Erythroblast (primary cell): ENCODE results near the gene TSPAN3.

Source experiments
- DNase-seq, 2 experiments: peaks; one replicate each; lab custom pipeline; 2025; lab: John Stamatoyannopoulos, UW
- GATA1 ChIP-seq: IDR thresholded peaks from 2 replicates; pipeline ENCODE4 v1.6.1; 2011; ENCODE audit warnings: low read depth, mild to moderate bottlenecking, control low read depth, low read length, moderate library complexity
- POLR2A ChIP-seq: IDR thresholded peaks from 2 replicates; pipeline ENCODE4 v1.6.1; 2011; ENCODE audit warnings: mild to moderate bottlenecking, low read length

The TSPAN3 gene

DNA sequence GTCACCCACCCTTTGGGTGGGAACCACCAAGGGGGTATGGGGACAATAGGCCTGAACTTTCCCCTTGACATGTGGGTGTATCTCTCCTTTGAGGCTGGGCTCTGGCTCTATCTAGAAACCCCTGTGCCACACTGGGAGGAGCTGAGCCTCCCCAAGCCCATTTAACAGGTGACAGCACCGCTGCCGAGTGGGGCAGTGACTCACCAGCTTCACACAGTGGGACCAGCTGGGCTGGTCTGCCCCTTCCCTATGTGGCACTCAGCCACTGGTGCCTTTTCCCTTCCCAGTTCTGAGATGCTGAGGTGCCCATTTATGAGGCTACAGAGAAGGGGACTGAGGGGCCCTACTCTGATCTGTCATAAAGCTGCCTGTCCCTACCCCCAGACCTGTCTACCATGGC lies 70.9 kb downstream of the TSPAN3 start:
- TF ChIP-seq POLR2A: no peak
- TF ChIP-seq GATA1: no peak
- no peak for DNase-seq

DNA sequence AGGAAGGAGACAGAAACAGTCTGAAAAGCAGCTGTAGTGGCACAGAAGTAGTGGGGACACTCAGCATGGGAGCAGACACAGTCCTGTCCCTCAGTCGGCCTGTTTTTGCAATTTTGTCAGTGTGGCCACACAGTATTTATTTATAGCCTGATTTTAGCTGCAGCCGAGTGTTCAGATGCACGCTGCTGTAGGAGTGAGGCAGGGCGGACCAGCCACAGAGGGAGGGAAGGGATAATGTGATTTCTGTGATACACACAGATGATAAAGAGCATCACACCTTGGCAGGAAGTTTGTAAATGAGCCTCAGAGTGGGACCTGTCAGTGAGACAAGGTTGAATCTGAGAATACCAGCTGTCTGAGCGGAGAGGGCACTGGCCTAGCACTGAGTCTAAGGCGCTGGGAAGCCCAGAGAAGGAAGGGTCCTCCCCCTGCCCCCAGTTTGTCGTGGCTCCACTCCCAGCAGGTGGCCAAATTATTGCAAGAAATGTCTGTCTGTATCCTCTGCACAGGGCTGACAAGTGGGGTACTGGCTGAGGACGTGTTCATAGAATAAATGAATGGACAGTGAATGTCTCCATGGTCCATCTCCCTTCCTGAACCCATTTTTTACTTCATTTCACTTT lies 72.1 kb downstream of the TSPAN3 start:
- DNase-seq: no peak
- TF ChIP-seq GATA1 (no peak), POLR2A (no peak)

DNA sequence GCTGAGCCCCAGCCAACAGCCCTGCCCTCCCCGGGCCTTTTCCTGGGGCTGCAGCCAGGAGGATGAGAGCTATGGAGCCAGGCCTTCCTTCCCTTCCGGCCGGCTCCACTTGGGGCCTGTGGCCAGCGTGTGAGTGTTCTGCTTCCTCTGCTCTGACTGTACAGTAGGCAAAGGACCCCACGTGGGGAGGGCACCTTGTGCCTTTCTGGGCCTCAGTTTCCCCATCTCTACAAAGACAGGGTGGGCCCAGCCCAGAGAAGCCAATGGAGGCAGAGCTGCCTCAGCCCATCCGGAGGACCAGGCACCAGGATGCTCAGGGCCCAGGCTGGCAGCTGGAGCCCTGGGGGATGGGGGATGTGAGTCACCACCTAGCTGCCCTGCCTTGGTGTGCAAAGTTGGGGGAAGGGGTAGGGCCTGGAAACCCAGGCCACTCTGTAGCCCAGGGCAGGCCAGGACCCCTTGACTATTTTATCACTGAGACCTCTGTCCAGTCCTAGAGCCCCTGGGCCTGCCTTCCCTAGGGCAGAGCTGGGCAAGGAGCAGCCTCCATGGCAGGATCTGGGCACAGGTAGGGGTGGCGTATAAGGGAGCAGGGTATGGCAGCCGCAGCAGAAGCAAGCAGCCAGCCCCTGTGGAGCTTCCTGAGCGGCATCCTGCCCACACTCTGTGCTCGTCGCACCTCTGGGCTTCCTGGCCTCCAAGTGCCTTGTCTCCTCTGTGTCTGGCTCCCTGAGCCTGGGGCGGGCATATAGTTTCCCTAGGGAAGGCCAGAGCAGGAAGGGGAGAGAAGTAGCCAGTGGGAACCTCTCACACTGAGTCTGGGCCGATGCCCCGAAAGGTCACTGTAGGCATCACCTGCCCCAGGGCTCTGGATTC lies 74.1 kb downstream of the TSPAN3 start:
- TF ChIP-seq POLR2A: no peak
- no peak for TF ChIP-seq GATA1

DNA sequence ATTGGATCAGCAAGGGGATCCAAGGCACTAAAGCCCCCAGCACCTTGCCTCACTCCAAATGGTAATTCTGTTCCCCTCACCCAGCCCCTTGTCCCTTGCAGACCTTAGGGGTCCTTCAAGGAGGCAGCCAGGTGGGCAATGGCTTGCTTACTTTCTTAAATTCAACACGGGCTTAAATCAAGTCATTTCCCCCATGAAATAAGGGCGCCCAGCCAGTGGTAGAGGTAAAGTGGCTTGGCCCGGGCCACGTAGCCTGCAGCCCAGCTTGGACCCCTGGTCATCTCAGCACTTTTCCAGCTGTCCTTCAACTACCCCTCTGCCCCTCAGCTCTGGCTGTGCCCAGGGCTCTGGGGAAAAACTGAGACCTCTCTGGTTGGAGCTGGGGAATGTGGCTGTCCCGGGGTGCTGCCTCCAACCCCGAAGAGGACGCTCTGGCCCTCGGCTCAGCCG lies 74.8 kb downstream of the TSPAN3 start:
- DNase-seq: no peak
- TF ChIP-seq GATA1: no peak
- TF ChIP-seq POLR2A: no peak

More for the DNA sequence above, 74.1 kb downstream of the TSPAN3 start:
- no peak for DNase-seq

DNA sequence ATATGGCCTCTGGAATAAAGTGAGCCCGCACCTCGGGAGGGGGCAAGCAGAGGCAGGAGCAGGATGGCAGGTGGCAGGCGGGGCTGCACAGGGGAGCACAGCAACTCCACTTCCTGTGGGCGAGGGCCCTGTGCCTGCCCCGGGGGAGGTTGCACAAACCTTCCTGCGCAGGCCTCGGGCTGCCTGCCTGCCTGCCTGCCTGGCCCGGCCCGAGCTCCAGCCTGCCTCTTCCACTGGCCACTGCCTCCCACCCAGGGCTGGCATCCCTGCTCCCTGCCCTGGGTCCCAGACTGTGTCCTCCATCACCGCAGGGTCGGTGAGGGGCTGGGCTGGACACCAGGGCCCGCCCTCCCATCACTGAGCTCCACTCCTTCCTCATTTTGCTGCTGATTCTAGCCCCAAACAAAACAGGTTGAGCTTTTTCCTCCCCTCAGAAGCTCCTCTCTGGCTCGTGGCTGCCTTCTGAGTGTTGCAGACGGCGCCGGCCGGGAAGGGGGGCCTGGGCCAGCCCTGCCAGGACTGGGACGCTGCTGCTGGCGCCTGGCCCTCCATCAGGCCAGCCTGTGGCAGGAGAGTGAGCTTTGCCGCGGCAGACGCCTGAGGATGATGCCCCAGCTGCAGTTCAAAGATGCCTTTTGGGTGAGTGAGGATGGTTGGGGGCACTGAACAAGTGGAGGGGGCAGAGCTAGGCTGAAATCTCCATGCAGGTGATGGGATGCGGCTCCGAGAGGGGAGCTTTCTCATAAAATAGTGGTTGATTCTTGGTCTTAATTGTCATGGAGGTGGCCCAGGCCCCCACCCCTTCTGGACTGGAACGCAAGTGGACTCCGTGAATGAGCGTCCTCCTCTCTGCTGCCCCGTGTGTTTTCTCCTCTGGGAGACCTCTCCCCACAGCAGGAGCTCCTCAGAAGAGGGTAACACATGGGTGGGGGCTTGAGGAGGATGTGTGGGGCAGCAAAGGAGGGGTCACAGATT lies 75.7 kb downstream of the TSPAN3 start, which contains the start of gene PSTPIP1:
PSTPIP1 (plus strand) TSS at position 156 of the 975 bp plus-strand sequence; CDS start at position 604, 448 bp downstream.
- no peak for DNase-seq
- no peak for TF ChIP-seq GATA1
- TF ChIP-seq POLR2A: no peak

DNA sequence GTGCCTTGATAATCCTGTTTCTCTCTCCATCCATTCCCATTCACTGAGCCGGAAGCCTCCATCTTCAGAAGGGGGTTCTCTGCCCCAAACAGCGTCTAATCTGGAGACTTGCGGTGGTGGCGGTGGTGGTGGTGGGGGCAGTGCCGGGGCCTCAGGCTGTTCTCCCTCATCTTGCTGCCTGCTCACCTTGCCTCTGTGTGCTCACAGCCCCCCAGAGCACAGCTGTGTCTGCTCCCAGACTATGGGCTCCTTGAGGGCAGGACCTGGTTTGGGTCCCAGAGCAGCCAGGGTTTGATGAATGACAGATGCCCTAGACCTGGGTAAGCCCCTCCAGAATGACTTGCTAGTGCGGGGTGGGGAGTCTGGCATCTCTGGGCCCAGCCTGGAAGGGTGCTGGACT lies 76.4 kb downstream of the TSPAN3 start:
- no peak for DNase-seq
- TF ChIP-seq GATA1: no peak
- TF ChIP-seq POLR2A: no peak

DNA sequence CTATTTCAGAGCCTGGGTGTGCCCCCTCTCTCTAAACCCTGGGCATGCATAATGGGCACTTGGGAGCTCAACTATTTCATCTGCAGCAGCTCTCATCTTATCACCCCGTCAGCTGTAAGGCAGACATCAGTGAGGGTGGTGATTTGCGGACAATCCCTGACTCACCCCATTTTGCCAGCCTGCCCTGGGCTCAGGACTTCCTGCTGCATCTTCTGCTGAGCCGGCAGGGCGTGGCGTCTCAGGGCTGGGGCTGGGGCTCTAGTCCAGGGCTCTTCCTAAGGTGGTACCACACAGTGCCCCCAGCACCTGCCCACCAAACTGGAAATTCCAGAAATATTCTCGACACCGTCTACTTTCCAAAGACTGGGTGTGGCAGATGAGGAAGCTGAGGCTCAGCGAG lies 76.9 kb downstream of the TSPAN3 start:
- TF ChIP-seq POLR2A (no peak), GATA1 (no peak)
- DNase-seq: no peak

DNA sequence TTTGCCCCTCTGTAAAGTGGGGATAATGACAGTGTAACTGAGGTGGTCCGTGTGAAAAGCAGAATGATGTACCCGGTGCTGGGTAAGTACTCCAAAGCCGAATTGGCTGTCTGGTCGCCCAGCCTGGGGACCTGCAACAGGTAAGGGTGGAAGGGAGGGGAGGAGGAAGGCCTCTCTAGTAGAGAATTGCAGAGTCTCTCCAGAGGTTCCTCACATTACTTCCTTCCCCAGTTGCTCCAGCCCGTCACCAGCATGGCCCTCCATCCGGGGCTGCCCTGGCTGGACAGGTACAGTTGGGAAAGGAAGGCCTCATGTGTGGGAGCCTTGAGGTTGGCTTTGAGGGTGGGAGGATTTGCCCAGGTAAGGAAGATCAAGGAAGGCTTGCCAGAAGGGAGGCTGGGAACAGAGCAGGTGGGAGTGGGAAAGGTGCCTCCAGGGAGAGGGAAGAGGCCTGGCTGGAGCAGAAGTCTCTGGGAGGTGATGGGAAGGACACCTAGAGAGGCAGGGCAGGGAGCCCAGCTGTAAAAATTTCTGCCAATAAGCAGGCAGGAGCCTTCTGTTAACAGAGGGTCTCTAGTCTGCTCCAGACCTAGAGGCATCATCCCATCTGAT lies 77.7 kb downstream of the TSPAN3 start:
- no peak for DNase-seq
- no peak for TF ChIP-seq POLR2A
- no peak for TF ChIP-seq GATA1

DNA sequence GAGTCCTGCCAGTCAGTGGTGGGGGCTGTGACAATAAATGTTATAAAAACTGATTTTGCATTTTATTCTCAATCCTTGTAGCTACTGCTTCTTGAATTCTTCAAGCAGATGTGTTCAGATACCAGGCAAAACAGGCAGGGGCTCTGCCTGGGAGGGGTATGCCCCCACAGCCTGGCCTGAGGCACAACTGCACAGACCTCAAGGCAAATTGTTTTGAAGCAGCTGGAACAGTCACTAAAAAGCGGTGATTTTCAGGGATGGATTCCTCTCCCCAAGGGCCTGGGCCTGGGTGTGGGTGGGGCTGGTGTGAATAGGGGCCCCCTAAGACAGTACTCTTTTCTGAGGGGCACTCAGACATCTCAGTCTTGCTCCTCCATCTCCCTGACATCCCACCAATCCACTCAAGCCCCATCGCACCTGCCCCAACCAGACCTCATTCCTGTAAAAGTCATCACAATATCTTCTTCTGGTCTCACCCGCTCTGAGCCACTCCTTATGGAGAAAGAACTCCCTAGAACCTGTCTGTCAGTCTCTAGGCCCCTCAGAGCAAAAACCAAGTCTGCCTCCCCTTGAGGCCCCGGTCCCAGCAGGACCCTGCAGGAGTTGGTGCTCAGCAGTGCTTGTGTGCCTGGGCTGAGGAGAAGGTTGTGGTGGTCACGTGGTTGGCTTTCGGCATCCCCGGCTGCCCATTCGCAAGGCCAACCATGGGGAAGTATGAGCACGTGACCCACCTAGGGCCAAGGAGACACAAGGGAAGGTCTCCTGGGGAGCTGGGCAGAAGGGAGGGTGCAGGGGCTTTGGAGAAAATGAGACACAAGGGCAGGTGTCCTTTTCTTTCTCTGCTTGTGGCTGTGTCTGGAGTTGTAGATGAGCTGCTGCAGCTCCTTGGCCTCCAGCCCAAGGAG lies 78.9 kb downstream of the TSPAN3 start:
- no peak for TF ChIP-seq POLR2A
- no peak for TF ChIP-seq GATA1
- DNase-seq: no peak
